Measurements from ENCODE around the gene PPP6R3. TPM values are rescaled to one million over a fixed set of nuclear protein-coding genes. Genes with fewer than 3 reads are reported as not detected.

Gene PPP6R3
- total and polyA plus RNA-seq, 2 donors (not counting 3 experiments of a cell fraction or from before 2014, with no cell fraction given) = 31.7 to 98.8 TPM

GRCh38 chr11:68450711-68451110 lies 9.8 kb upstream of the PPP6R3 start:
- Histone ChIP-seq H3K79me2 (ENCODE audit: control insufficient read depth, insufficient read depth, low read length) (no peaks in the 10 kb centered on the region), H3K4me2 (ENCODE audit: insufficient read depth, low read length) (no peak overlapping the region), H3K9me1 (replicated peaks; ENCODE audit: control insufficient read depth, extremely low read depth, insufficient read depth, low read length) (no peaks in the 10 kb centered on the region), H3K4me1 (ENCODE audit: control insufficient read depth, extremely low read depth, insufficient read depth, low read length) (no peaks in the 10 kb centered on the region), H3K27me3 (ENCODE audit: control insufficient read depth in 2 of 2, insufficient read depth in 2 of 2, low read length in 2 of 2) (peaks cover 0 to 2% of the 10 kb centered on the region in 2 experiments), H4K20me1 (replicated peaks; ENCODE audit: control insufficient read depth, extremely low read depth, insufficient read depth, low read length) (no peaks in the 10 kb centered on the region), H3K27ac (ENCODE audit: insufficient read depth, low read depth, low read length) (no peak overlapping the region), H3K9me3 (replicated peaks; ENCODE audit: control insufficient read depth, insufficient read depth, low read length) (no peaks in the 10 kb centered on the region), H2AFZ (ENCODE audit: low read depth, low read length) (no peak overlapping the region), H3K4me3 (replicated peaks in 1 of 3; ENCODE audit: insufficient read depth in 1 of 3, low read depth in 1 of 3, low read length in 3 of 3) (no peak overlapping the region), H3K9ac (replicated peaks; ENCODE audit: extremely low read depth, insufficient read depth, low read length) (no peak overlapping the region), H3K36me3 (ENCODE audit: control insufficient read depth in 2 of 2, extremely low read depth in 1 of 2, insufficient read depth in 2 of 2, low read length in 2 of 2) (peaks cover 0 to 4% of the 10 kb centered on the region in 2 experiments)
- POLR2A ChIA-PET = interaction anchor here (0.7 kb wide), 1 partner anchor 106 kb away, joined by 6 read pairs; no protein-coding TSS in a partner anchor
- CTCF ChIA-PET = no interaction called here
- intact Hi-C loops (cut with micrococcal nuclease) (no loop called here), dilution Hi-C loops (cut with MboI; ENCODE audit: extremely low pct_ligation_motif_present, low sequenced_read_pairs) (no loop called here)
- no TSS peak for BruUV-seq (replicated peaks)
- TF ChIP-seq POLR2AphosphoS5 (IDR thresholded peaks at IDR 0.05; ENCODE audit: insufficient read depth, low read depth, low read length) (no peak), CTCF (IDR thresholded peaks at IDR 0.05; ENCODE audit: extremely low read depth in 1 of 2, insufficient read depth in 1 of 2, low read depth in 1 of 2, low read length in 2 of 2) (no peak), MAX (IDR thresholded peaks at IDR 0.05; ENCODE audit: insufficient read depth, insufficient read length) (no peak), EZH2 (IDR thresholded peaks at IDR 0.05; ENCODE audit: borderline replicate concordance, low read depth, low read length, severe bottlenecking) (no peak), POLR2A (IDR thresholded peaks at IDR 0.05; ENCODE audit: low read depth, low read length) (no peak), MYC (IDR thresholded peaks at IDR 0.05; ENCODE audit: low read depth, low read length) (no peak), GATA2 (IDR thresholded peaks at IDR 0.05; ENCODE audit: insufficient read depth, insufficient read length, low read depth, low read length) (no peak), FOS (IDR thresholded peaks at IDR 0.05; ENCODE audit: borderline replicate concordance, insufficient read depth, low read length) (no peak), JUN (IDR thresholded peaks at IDR 0.05; ENCODE audit: borderline replicate concordance, insufficient read depth, insufficient read length, low read depth) (no peak)
- FAIRE-seq (no peak), DNase-seq (ENCODE audit: low read depth, low spot score) (no peak)

All from endothelial cell of umbilical vein (primary cell).